ENCODE data around the gene TES. TPM values are rescaled to one million over a fixed set of nuclear protein-coding genes. Genes with fewer than 3 reads are reported as not detected.

Gene TES
- total and polyA plus RNA-seq, 9 of the 15 experiments (the other 6 are each of a cell fraction or from before 2014, with no cell fraction given): 20.7 to 61.6 (median 53.8) TPM

GRCh38 chr7:116218051-116218645, 7.8 kb downstream of the TES start (continued):
- no peak for TF ChIP-seq ZNF518B (CRISPR knock-in tag; IDR thresholded peaks at IDR 0.05)
- peak; percentile 25; the same call in 1 of the 2 replicates for TF ChIP-seq HBP1 (CRISPR knock-in tag; IDR thresholded peaks at IDR 0.05)
- TF ChIP-seq KDM1A (IDR thresholded peaks at IDR 0.05): peak; percentile 83 to 85
- no peak for TF ChIP-seq TFAM (CRISPR knock-in tag; conservative IDR thresholded peaks at IDR 0.05)
- no peak for TF ChIP-seq PHB (CRISPR knock-in tag; IDR thresholded peaks at IDR 0.05)
- peak; percentile 87 for TF ChIP-seq HMGN3 (IDR thresholded peaks at IDR 0.05; ENCODE audit: borderline replicate concordance, extremely low read depth, insufficient read length, low read depth, low read length)
- TF ChIP-seq KLF6 (CRISPR knock-in tag; IDR thresholded peaks at IDR 0.05; ENCODE audit: borderline replicate concordance): no peak
- peak; percentile 74 to 91; a peak in 3 of 4 replicates for TF ChIP-seq FOXK2 (conservative IDR thresholded peaks at IDR 0.05 in 1 of 2, IDR thresholded peaks at IDR 0.05 in 1 of 2; ENCODE audit: low read depth in 2 of 2)
- no peak for TF ChIP-seq IFI16 (CRISPR knock-in tag; IDR thresholded peaks at IDR 0.05)
- TF ChIP-seq HCFC1 (IDR thresholded peaks at IDR 0.05; ENCODE audit: low read depth, low read length): no peak
- TF ChIP-seq TCF7L2 (IDR thresholded peaks at IDR 0.05; ENCODE audit: low read depth, low read length): no peak
- peak; percentile 80 for TF ChIP-seq ZNF766 (CRISPR knock-in tag; conservative IDR thresholded peaks at IDR 0.05)
- peak in 1 of 2 experiments; percentile 96; a peak in 2 of 4 replicates for TF ChIP-seq TEAD1 (CRISPR knock-in tag; IDR thresholded peaks at IDR 0.05)
- no peak for TF ChIP-seq E2F3 (CRISPR knock-in tag; IDR thresholded peaks at IDR 0.05)
- no peak for TF ChIP-seq ZBTB33 (CRISPR knock-in tag; IDR thresholded peaks at IDR 0.05)
- TF ChIP-seq ZNF551 (CRISPR knock-in tag; IDR thresholded peaks at IDR 0.05): 0 out of 2 replicates have a peak, but pooled peaks have one; percentile 29
- 0 out of 2 replicates have a peak, but pooled peaks have one; percentile 16 for TF ChIP-seq TEAD2 (tag; IDR thresholded peaks at IDR 0.05)
- TF ChIP-seq CTBP1 (IDR thresholded peaks at IDR 0.05; ENCODE audit: borderline replicate concordance): peak; percentile 88
- TF ChIP-seq EP400 (IDR thresholded peaks at IDR 0.05): no peak
- peak; percentile 21; the same call in 1 of the 2 replicates for TF ChIP-seq GABPA (tag; conservative IDR thresholded peaks at IDR 0.05; ENCODE audit: low read depth)
- TF ChIP-seq SLC30A9 (CRISPR knock-in tag; IDR thresholded peaks at IDR 0.05): no peak
- TF ChIP-seq MAFK (IDR thresholded peaks at IDR 0.05; ENCODE audit: low read length): peak; percentile 36
- TF ChIP-seq ZNF140 (CRISPR knock-in tag; IDR thresholded peaks at IDR 0.05): no peak

All from K562 (cell line).